IPS DF 19.7 (cell line): Measurements from ENCODE around the gene SH3PXD2B.

Experiments
- DNase-seq: peaks from one replicate; pipeline ENCODE4 v3.0.0-alpha.2; 2013; ENCODE audit warnings: low read depth, low spot score

SH3PXD2B gene

GRCh38 chr5:172453206-172453985 lies 929 bp downstream of the SH3PXD2B start:
- DNase-seq: no peak

- no peak for DNase-seq
These were observed 1.7 kb downstream of the SH3PXD2B start for GRCh38 chr5:172452398-172453205.

- no peak for DNase-seq
These were observed 2.5 kb downstream of the SH3PXD2B start for GRCh38 chr5:172451771-172452197.

GRCh38 chr5:172450861-172451695 lies 3.2 kb downstream of the SH3PXD2B start:
- no peak for DNase-seq

GRCh38 chr5:172450453-172450852 lies 3.9 kb downstream of the SH3PXD2B start:
- DNase-seq: no peak

GRCh38 chr5:172448999-172449398 lies 5.3 kb downstream of the SH3PXD2B start:
- DNase-seq: no peak

- DNase-seq: no peak
These were observed 6.5 kb downstream of the SH3PXD2B start for GRCh38 chr5:172447646-172448365.

- no peak for DNase-seq
These were observed 7.8 kb downstream of the SH3PXD2B start for GRCh38 chr5:172446336-172447051.

- no peak for DNase-seq
These were observed 8.5 kb downstream of the SH3PXD2B start for GRCh38 chr5:172445866-172446265.

- no peak for DNase-seq
These were observed 9.5 kb downstream of the SH3PXD2B start for GRCh38 chr5:172444626-172445365.

- no peak for DNase-seq
These were observed 10.2 kb downstream of the SH3PXD2B start for GRCh38 chr5:172444110-172444510.

GRCh38 chr5:172443441-172444109 lies 10.8 kb downstream of the SH3PXD2B start:
- DNase-seq: no peak

GRCh38 chr5:172442592-172442991 lies 11.7 kb downstream of the SH3PXD2B start:
- no peak for DNase-seq

GRCh38 chr5:172441262-172441751 lies 13.0 kb downstream of the SH3PXD2B start:
- DNase-seq: no peak

- DNase-seq: no peak
These were observed 13.8 kb downstream of the SH3PXD2B start for GRCh38 chr5:172440486-172440885.

GRCh38 chr5:172439785-172440477 lies 14.4 kb downstream of the SH3PXD2B start:
- no peak for DNase-seq

- no peak for DNase-seq
These were observed 16.0 kb downstream of the SH3PXD2B start for GRCh38 chr5:172438319-172438668.

GRCh38 chr5:172437445-172438318 lies 16.6 kb downstream of the SH3PXD2B start:
- DNase-seq: no peak
